Measurements from ENCODE around the gene FASN.

The FASN gene

DNA sequence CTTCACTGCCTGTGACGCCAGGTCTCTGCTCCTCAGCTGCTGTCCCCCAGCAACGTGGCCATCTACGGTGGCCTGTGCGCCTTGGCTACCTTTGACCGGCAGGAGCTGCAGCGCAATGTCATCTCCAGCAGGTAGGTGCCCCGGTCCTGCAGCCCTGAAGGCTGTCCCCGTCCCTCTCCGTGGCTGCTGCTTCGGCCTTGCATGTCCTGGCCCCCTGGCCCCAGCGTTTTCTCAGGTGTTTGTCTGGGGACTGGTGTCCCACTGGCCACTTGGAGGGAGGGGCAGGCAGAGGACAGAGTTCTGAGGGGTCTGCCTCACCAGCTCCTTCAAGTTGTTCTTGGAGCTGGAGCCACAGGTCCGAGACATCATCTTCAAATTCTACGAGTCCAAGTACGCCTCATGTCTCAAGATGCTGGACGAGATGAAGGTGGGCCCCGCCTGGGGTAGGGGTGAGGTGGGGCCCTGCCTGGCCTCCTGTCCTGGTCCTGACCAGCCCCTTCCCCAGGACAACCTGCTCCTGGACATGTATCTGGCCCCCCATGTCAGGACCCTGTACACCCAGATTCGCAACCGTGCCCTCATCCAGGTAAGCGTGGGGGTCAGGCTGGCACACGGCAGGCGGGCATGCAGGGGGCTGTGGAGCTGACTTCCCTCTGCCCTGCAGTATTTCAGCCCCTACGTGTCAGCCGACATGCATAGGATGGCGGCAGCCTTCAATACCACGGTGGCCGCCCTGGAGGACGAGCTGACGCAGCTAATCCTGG is 41.9 kb downstream of the FASN start:
- DNase-seq (ENCODE audit: low spot score): no peak

DNA sequence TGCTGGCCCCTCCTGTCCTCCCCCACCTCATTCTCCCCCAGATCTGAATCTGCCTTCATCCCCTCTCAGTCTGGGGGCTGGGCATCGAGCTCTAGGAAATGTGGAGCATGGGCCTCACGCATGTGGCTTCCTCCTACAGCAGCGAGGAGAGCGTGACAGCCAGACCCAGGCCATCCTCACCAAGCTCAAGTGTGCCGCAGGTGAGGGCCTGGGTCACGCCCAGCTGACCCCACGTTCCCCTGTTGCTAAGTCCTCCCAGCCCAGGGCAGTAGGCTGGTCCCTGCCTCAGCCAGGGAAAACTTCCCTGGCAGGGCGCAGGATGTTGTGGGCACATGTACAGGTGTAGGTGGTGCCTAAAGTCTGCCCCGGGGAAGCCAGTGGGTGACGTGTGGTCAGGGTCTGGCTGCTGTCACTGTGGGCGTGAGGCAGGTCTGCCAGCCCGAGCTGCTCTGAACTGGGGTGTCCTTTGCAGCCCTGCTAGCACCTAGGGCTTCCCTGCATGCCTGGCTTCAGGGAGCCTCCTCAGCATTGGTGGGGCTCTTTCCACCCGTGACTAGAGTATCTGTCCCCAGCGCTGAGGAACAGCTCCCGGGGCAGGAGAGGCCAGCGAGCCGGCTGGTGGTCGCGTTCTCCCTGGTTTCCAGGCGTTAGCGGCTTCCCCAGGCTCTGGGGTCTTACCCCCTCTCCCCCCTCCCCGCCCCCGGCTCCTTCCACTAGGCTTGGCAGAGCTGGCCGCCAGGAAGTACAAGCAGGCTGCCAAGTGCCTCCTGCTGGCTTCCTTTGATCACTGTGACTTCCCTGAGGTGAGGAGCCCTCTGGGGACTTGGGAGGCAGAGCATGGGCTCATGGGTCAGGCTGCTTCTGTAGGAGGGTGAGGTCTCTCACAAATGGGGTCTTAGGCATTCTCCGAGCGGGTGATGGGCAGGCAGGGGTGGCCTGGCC is 42.7 kb downstream of the FASN start:
- no peak for DNase-seq (ENCODE audit: low spot score)

DNA sequence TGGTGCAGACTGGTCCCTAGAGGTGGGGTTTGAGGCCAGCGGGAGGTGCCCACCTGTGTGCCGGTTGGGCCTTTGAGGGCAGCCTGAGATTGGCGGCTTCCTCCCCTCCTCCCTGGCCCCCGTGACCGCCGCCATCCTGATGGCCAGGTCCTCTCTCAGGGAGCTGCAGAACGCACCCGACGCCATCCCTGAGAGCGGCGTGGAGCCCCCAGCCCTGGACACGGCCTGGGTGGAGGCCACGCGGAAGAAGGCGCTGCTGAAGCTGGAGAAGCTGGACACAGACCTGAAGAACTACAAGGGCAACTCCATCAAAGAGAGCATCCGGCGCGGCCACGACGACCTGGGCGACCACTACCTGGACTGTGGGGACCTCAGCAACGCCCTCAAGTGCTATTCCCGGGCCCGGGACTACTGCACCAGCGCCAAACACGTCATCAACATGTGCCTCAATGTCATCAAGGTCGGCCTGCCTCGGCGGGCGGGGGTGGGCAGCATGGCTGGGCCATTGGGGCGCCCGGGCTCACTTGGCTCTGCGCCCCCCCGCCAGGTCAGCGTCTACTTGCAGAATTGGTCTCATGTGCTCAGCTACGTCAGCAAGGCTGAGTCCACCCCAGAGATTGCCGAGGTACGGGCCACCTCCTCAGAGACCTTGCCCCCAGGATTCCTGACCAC is 43.5 kb downstream of the FASN start:
- DNase-seq (ENCODE audit: low spot score): no peak

DNA sequence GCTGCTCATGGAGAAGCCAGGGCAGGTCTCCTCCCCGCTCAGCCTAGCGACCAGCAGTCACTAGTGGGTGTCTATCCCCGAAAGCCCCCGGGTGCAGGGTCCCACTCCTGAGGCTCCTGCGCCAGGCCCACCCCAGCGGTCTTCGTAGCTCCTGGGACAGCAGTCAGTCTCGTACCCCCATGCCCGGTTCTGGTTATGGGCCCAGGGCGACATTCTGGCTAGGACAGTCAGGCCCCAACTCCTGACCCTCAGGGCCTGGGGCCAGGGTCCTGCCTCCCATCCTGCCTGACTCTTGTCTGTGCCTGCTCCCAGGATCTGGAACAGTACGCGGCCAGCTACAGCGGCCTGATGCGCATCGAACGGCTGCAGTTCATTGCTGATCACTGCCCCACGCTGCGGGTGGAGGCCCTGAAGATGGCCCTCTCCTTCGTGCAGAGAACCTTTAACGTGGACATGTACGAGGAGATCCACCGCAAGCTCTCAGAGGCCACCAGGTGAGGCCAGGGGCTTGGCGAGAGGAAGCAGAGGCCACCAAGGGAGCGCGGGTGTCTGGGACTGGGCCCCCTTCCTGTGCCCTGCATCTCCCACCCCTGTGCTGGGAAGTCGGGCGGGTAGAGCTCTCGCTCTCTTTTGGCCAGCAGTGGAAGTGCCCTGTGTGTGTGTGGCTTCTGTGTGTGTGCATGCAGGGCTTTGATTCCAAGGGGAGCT is 44.3 kb downstream of the FASN start:
- DNase-seq (ENCODE audit: low spot score): no peak

DNA sequence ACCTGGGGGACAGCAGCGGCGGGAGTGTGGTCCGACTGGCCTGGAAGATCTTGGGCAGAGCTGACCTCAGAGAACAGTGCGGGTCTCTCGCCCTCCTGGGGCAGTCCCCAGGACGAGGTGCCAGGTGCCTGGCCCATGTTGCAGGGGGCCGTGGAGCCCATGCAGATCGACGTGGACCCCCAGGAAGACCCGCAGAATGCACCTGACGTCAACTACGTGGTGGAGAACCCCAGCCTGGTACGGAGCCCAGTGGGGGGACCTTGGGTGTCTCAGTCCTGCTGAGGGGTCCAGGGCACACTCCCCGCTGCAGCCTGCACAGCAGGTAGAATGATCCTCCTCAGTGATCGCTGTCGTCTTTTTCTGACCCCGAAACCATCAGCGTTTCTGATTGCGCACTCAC is 44.9 kb downstream of the FASN start:
- DNase-seq (ENCODE audit: low spot score): no peak

DNA sequence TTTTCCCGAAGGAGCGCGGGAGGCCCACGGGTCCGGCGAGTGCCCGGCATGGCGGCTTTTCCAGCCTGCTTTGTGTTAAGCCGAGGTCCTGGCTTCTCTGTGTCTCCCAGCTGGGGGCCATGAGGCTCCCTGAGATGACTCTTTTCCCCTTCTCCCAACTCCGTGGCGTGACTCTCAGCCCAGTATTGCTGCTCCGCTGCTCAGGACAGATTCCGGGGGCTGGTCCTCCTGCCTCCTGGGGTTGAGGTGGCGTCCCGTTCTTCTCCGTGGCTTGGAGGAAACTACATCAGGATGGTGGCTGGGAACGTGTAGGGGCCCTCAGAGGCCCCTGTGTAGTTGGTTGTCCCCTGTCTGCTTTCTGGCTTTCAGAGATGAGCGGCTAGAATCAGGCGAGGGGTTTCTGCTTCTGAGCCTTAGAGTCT is 45.4 kb downstream of the FASN start:
- DNase-seq (ENCODE audit: low spot score): no peak

DNA sequence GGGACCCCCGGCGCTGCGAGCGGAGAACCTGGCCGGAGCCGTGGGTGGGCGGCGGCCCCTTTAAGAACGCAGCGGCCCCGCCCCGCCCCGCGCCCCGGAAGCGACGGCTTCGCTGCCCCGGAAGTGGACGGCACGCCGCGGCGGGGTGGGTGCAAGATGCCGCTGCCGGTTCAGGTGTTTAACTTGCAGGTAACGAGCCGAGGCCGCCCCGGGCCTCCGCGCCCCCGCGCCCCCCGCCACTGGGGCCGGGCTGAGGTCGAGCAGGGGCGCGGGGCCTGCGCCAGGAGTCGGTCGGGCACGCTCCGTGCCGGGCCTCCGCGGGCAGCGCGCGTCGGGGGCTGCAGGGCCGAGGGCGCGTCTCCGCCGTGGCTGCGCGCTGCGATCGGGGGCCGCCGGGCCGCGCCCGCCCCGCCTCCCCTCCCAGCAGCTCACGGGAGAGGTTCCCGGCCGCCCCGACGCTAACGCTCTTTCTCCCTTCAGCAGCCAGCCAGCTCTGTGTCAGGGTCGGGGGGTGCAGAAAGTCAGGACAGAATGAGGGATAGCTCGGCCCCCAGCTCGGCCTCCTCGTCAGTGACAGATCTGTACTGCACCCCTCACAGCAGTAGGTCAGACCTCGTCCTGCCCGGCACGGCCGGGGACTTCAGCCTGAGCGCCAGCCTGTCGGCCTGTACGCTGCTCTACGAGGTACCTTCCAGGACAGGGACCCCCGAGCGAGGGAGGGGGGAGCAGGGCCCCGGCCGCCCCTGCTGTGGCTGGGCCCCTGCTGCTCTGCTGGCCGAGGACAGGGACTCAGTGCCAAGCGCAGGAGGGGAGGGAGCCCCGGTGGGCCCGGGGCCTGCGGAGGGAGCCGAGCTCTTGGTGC is 46.0 kb downstream of the FASN start, which contains the start of the genes GPS1 and RFNG:
TSS of gene GPS1 (plus strand) at position 123 of the 862 bp plus-strand sequence. CDS start at position 157, 34 bp downstream.
TSS of gene RFNG (minus strand) at position 36 of the 862 bp plus-strand sequence. CDS start 45 bp downstream, outside the sequence.
- peak; percentile 73 for DNase-seq (ENCODE audit: low spot score)

DNA sequence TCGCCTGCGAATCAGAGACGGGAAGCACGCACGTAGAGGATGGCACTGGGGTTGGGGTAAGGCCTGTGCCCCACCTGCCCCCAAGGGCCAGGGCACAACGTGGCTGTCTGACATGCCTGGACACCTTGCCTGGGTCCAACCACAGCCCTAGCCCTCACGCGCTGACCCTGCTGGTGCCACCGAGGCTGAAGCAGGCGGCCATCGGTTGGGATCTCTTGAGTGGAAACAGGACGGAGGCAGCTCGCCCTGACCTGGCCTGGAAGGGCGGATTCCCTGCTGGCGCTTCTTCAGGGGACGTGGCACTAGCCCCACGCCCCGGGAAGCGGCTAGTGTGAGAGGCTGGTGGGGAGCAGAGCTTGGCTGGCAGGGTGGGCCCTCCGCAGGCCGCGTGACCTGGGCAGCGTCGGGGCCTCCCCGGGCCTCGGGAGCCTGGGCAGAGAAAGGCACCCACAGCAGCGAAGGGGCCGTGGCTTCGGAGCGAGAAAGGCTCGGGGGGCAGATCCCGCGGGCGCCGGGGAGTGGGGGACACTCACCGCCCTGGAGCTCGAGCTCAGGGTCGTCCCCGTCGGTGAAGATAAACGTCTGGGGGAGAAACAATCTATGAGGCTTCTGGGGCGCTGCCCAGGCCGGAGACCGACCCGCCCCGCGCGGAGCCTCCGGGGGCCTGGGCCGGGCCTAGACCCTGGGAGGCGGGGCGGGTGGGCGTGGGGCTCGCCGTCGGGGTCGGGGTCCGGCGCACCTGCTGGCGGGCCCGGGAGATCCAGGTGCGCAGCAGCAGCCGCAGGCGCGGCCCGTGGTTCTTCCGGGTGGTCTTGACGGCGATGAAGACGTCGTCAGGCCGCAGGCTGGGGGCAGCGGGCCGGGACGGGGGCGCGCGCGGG is 47.0 kb downstream of the FASN start:
- DNase-seq (ENCODE audit: low spot score): no peak

DNA sequence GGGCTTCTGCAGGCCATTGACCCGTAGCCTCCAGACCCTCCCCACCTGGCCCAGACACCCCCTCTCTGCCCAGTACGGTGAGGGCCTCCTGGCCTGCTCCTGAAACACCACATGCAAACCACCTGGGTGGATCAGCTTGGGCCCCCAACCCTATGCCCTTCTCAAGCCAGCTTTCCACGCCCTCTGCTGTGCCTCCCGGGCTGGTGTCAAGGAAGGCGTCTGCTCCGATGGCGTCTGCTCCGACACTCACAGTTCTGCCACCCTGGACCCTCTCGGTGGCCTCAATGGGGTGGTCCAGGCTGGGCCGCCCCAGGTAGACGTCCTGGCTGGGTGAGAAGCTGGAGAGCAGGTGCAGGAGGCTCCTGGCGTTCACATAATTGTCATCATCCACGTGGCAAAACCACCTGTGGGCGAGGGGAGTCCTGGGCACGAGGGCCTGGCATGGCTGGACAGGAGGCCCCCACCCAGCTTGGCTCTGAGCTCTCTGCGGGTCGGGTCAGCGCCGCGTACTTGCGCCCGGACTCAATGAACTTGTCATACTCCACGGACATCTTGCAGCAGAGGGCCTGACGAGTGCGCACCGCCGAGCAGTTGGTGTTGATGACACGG is 47.8 kb downstream of the FASN start:
- no peak for DNase-seq (ENCODE audit: low spot score)

DNA sequence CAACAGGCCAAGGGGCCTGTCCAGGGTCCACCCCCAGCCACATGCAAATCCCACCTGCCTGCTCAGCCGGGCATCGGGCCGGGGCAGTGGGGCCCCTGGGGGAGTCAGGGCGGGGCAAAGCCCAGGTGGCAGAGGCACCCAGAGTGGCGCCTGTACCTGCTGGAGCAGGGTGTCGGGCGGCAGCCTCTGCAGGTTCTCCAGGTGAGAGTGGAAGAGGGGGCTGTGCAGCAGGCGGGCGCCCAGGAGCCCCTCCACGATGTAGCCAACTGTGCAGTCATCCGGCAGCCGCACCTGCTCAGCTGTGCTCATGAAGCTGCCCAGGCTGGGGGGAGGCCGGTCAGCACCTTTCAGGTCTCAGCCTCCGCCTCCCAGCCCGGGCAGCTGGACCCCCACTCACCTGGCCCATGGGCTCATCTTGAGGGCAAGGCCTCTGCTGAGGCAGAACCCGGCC is 48.5 kb downstream of the FASN start:
- DNase-seq (ENCODE audit: low spot score): no peak

DNA sequence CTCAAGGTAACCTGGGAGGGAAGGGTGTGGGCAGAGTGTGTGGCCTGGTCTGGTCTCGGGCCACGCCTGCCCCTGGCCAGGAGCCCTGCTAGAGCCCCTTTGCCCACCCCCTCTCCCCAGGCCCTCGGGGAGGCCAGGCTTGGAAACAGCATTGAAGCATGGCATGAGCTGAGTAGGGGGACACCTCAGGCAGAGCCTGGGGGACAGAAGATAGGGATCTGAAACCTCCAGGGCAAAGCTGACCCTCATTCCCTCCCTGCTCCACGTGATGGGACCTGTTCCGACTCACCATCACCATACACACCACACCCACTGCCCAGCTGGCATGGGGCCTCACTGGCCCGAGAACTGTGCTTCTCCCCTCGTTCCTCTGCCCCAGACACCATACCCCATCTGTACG is 48.9 kb downstream of the FASN start:
- no peak for DNase-seq (ENCODE audit: low spot score)

DNA sequence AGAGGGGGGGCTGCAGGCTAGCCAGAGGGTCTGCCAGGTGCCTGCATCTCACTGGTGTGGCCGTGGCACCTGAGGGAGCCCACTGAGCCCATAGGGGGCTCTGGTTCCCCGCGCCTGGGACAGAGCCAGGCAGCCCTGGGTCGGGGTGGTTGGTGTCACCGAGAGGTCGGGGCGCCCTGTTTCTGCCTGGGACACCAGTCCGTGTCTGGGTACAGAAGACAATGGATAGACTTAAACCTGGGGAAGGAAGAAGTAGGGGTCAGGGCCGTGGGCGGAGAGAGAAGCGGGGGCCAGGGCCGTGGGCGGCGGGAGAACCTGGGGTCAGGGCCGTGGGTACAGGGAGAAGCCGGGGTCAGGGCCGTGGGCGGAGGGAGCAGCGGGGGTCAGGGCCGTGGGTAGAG is 49.5 kb downstream of the FASN start:
- no peak for DNase-seq (ENCODE audit: low spot score)

DNA sequence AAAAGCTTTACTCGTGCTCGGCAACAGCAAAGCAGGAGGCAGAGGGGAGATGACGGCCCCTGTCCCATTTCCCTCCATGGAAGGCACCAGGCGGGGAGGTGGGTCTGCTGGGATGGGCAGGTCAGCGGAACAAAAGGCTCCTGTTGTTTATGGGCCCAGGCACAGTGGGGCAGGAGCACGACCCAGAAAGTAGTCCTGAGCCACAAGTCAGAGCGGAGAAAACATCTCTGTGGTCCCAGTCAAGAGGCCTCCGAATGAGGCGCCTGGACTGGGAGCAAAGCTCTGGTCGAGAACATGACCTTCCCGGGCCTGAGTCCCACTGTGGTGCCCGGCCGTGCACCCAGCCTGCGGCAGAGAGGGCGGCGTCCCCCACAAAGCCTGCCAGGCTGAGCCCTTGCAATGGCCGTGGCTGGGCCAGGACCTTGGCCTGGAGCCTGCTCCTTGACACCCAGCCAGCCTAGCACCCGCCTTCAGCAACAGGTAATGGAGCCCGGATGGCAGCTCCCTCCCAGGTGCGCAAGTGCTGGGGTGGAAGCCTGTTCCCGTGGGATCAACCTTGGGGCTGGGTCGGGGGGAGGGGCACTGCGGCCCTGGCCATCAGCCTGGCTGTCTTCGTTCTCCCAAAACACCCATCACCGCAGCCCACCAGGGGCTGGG is 50.0 kb downstream of the FASN start:
- DNase-seq (ENCODE audit: low spot score): no peak

DNA sequence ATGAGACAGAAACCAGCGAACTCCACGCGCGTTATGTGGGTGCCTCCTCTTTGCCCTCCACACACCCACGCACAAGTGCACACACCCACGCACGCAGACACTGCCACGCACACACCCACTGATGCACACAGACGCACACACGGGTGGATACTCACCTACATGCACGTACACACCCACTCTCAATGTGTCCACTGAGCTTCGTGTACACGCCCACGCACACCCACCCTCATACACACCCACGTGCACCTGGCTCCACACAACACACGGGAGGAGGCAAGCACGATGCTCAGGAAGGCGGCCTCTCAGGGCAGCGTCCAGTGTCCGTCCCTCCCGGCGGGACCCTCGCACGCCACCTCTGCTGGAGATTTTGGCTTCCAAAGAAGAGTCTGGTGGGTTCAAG is 50.7 kb downstream of the FASN start:
- no peak for DNase-seq (ENCODE audit: low spot score)

DNA sequence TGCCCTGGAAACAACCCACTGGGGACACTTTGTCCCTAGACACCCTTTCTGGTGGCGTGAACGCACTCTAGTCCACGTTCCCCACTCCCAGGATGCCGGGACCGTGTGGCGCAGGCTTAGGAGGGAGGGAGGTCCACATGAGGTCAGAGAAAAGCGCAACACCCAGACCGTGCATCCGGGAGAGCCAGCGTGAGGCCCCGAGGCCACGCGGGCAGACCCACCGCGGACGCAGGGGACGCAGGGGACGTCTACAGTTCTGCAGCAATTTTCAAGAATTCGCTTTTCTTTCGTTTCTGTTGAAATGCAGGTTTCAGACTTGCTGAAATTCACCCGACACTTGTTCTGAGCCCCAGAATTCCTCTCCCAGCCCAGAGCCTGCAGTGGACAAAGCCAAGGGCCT is 51.1 kb downstream of the FASN start:
- no peak for DNase-seq (ENCODE audit: low spot score)

DNA sequence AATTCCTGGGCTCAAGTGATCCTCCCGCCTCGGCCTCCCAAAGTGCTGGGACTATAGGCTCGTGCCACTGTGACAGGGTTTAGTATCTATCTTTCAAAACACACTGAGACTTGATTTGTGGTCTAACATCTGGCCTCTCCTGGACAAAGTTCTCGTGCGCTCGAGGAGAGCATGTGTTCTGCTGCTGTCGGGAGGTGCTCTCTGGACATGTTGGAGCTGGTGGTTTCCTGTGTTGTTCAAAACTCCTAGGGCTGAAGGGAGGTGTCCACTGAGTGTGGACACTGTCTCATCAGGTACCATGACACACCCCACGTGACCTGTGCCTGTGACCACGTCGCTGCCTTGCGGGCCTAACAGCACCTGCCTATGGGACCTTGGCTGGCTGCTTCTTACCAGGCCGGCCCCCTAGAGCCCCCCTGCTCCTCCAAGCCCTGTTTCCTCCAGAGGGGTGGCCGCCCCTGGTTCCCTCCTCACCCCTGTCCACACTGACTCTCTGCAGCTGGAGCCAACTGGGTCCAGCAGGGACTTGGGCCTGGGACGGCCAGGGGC is 52.0 kb downstream of the FASN start:
- DNase-seq (ENCODE audit: low spot score): no peak

DNA sequence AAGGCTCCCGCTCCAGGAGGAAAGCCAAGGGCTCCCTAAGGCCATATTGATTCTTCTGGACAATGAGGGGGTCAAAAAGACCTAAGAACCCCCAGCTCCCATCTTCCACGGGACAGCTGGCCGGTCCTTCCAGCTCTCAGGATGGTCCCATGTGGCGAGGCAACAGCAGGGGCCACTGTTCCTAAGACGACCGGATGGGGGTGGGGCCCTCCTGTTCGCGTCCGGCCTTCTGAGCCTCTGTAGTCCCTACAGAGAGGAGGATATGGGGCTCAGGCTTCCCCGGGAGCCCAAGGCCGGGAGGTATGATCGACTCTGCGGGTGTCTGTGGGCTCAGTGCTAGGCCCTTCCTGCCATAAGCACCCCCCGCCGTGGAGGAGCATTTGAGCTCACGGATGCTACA is 54.5 kb downstream of the FASN start:
- DNase-seq (ENCODE audit: low spot score): no peak

DNA sequence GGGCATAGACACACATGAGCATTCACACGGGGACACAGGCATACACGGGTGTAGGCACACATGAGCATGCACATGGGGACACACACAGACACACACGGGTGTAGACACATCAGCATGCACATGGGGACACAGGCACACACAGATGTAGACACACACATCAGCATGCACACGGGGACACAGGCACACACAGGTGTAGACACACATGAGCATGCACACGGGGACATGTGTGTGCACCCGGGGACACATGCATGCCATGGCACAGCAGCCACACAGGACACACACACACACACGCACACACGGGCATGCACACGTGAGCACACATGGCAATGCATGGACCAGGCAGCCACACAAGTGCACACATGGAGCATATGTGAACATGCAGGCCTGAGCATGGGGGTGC is 55.4 kb downstream of the FASN start:
- no peak for DNase-seq (ENCODE audit: low spot score)
